HepG2 (cell line): Measurements from ENCODE around the gene ADH5. TPM values are rescaled to one million over a fixed set of nuclear protein-coding genes. Genes with fewer than 3 reads are reported as not detected.

Experiments
- ATAC-seq: fragments of 200-7000 bp; cut with Tn5 transposase; 3 replicates; pipeline ENCODE4 v1.9.1; 2020; ENCODE audit warnings: mild to moderate bottlenecking, moderate library complexity
- BruUV-seq: library from RNA; stranded (reverse); fragments of 400-500 nt; replicated peaks from 2 replicates; lab custom pipeline; 2021; lab: Mats Ljungman, UMichigan
- CTCF ChIA-PET: fragments of 300-600 bp; formaldehyde crosslinking; extraction: SDS; loops from one replicate; lab custom pipeline; 2021; ENCODE audit warnings: low total read pairs, inconsistent platforms, low intra/inter-chr PET ratio; lab: Yijun Ruan, JAX
- POLR2A ChIA-PET: fragments of 350-600 bp; sonication (Branson Sonifier 250); formaldehyde crosslinking; loops from one replicate; lab custom pipeline; 2020; ENCODE audit warnings: antibody characterized with exemption, inconsistent platforms; lab: Yijun Ruan, JAX
- DNase-seq: peaks from one replicate; pipeline ENCODE4 v3.0.0-alpha.2; 2015; ENCODE audit warnings: low spot score
- FAIRE-seq: peaks from 3 replicates; lab custom pipeline; 2011; peaks lifted over from hg19 to GRCh38; lab: Jason Lieb, UNC
- H2AFZ ChIP-seq: one replicate; pipeline ENCODE4 v1.6.1; 2011; ENCODE audit warnings: low read length, inconsistent platforms
- H3K27ac ChIP-seq: fragments of 300-600 bp; 3 replicates; pipeline ENCODE4 v1.8.0; 2011; ENCODE audit warnings: mixed run types, mild to moderate bottlenecking, mixed read lengths, low read length, inconsistent platforms; ENCODE audit not compliant: insufficient read depth; ENCODE audit errors: extremely low read length
- H3K27me3 ChIP-seq, 2 experiments: fragments of 200-600 bp in 1 of 2; 2 replicates in 1 of 2; 3 replicates in 1 of 2; pipeline versions ENCODE4 v1.6.0 to v1.8.0; 2011; ENCODE audit warnings: low read length in 2 of 2, mild to moderate bottlenecking in 2 of 2, moderate library complexity in 2 of 2, inconsistent platforms in 1 of 2; ENCODE audit not compliant: insufficient read depth in 2 of 2, control insufficient read depth in 1 of 2
- H3K36me3 ChIP-seq, 2 experiments: fragments of 200-600 bp in 1 of 2; replicated peaks in 1 of 2; 2 replicates in 1 of 2; 3 replicates in 1 of 2; pipeline versions ENCODE4 v1.5.1 to v1.8.0; 2011; ENCODE audit warnings: low read length in 2 of 2, inconsistent platforms in 1 of 2; ENCODE audit not compliant: insufficient read depth in 2 of 2, control insufficient read depth in 1 of 2
- H3K4me1 ChIP-seq: 2 replicates; pipeline ENCODE4 v1.5.1; 2012; ENCODE audit warnings: low read length, inconsistent platforms; ENCODE audit not compliant: insufficient read depth
- H3K4me2 ChIP-seq: 2 replicates; pipeline ENCODE4 v1.6.0; 2011; ENCODE audit warnings: low read depth, low read length, inconsistent platforms
- H3K4me3 ChIP-seq, 3 experiments: fragments of 200-600 bp in 1 of 3; sonication (generic), shearing (Covaris generic) in 1 of 3; replicated peaks in 1 of 3; 2 replicates each; pipeline ENCODE4 v1.5.1; 2011 to 2016; ENCODE audit warnings: low read length in 3 of 3, inconsistent platforms in 2 of 3, low read depth in 2 of 3, mild to moderate bottlenecking in 2 of 3, control low read depth in 1 of 3, mixed read lengths in 1 of 3; ENCODE audit not compliant: insufficient read depth in 1 of 3
- H3K79me2 ChIP-seq: one replicate; pipeline ENCODE4 v1.6.1; 2011; ENCODE audit warnings: low read length, inconsistent platforms; ENCODE audit not compliant: insufficient read depth
- H3K9ac ChIP-seq: 2 replicates; pipeline ENCODE4 v1.6.0; 2011; ENCODE audit warnings: mild to moderate bottlenecking, low read depth, low read length, inconsistent platforms; ENCODE audit not compliant: insufficient read depth
- H3K9me3 ChIP-seq: 2 replicates; pipeline ENCODE4 v1.5.1; 2012; ENCODE audit warnings: mild to moderate bottlenecking, low read length
- H4K20me1 ChIP-seq: 2 replicates; pipeline ENCODE4 v1.6.0; 2011; ENCODE audit warnings: inconsistent platforms, mild to moderate bottlenecking, low read length, moderate library complexity; ENCODE audit not compliant: insufficient read depth
- KLF16 ChIP-seq, 2 experiments: sonication (generic) in 1 of 2; formaldehyde crosslinking in 1 of 2; IDR thresholded peaks; 2 replicates each; pipeline versions ENCODE4 v1.6.1 to v1.8.0; 2016 to 2023; ENCODE audit warnings: missing genetic modification reagents in 2 of 2, missing compliant biosample characterization in 1 of 2
- KMT2A ChIP-seq: sonication (generic); formaldehyde crosslinking; IDR thresholded peaks from 2 replicates; pipeline ENCODE4 v1.4.0; 2020; ENCODE audit warnings: missing genetic modification reagents
- MTA1 ChIP-seq: sonication (generic); formaldehyde crosslinking; IDR thresholded peaks from 2 replicates; pipeline ENCODE4 v1.4.0; 2020; ENCODE audit warnings: missing genetic modification reagents, mild to moderate bottlenecking, borderline replicate concordance
- PHF20 ChIP-seq: sonication (generic); formaldehyde crosslinking; IDR thresholded peaks from 2 replicates; pipeline ENCODE4 v1.5.0; 2020; ENCODE audit warnings: mild to moderate bottlenecking, missing genetic modification reagents
- PRMT3 ChIP-seq: sonication (generic); formaldehyde crosslinking; IDR thresholded peaks from 2 replicates; pipeline ENCODE4 v1.8.1; 2022; ENCODE audit warnings: low read depth, mild to moderate bottlenecking, moderate library complexity, missing genetic modification reagents, borderline replicate concordance
- RXRB ChIP-seq: IDR thresholded peaks from 2 replicates; pipeline ENCODE4 v1.6.1; 2016; ENCODE audit warnings: borderline replicate concordance, missing genetic modification reagents, missing compliant biosample characterization
- SP2 ChIP-seq: sonication (generic); formaldehyde crosslinking; IDR thresholded peaks from 2 replicates; pipeline ENCODE4 v1.5.1; 2020; ENCODE audit warnings: mild to moderate bottlenecking, missing genetic modification reagents
- STAG1 ChIP-seq: sonication (generic); formaldehyde crosslinking; IDR thresholded peaks from 2 replicates; pipeline ENCODE4 v1.4.0; 2020; ENCODE audit warnings: missing genetic modification reagents
- THAP11 ChIP-seq: IDR thresholded peaks from 2 replicates; pipeline ENCODE4 v1.6.1; 2016; ENCODE audit warnings: missing biosample characterization, missing genetic modification reagents
- ZBTB14 ChIP-seq: sonication (generic); formaldehyde crosslinking; IDR thresholded peaks from 2 replicates; pipeline ENCODE4 v1.4.0; 2020; ENCODE audit warnings: missing genetic modification reagents
- ZNF253 ChIP-seq: sonication (generic); formaldehyde crosslinking; IDR thresholded peaks from 2 replicates; pipeline ENCODE4 v1.8.0; 2022; ENCODE audit warnings: mild to moderate bottlenecking, missing genetic modification reagents, borderline replicate concordance
- ZNF598 ChIP-seq: sonication (generic); formaldehyde crosslinking; IDR thresholded peaks from 2 replicates; pipeline ENCODE4 v1.5.1; 2020; ENCODE audit warnings: mild to moderate bottlenecking, missing genetic modification reagents, borderline replicate concordance
- ZNF605 ChIP-seq: sonication (generic); formaldehyde crosslinking; IDR thresholded peaks from 2 replicates; pipeline ENCODE4 v1.8.0; 2022; ENCODE audit warnings: mild to moderate bottlenecking, missing genetic modification reagents
- ZNF770 ChIP-seq: sonication (generic); formaldehyde crosslinking; IDR thresholded peaks from 2 replicates; pipeline ENCODE4 v1.5.0; 2020; ENCODE audit warnings: mild to moderate bottlenecking, missing genetic modification reagents
- WGBS: methylation state at CpG from one replicate; pipeline ENCODE4 v1.1.6; 2017; ENCODE audit warnings: low lambda C conversion rate; 5-methylcytosine and 5-hydroxymethylcytosine counted together
- in situ Hi-C: cut with HindIII; loops from 2 replicates; pipeline ENCODE4 v1.10.0; 2017; ENCODE audit warnings: low pct_unique_long_range_greater_than_20kb; ENCODE audit not compliant: extremely low pct_ligation_motif_present
- intact Hi-C: fragments of 100-400 bp; cut with micrococcal nuclease; formaldehyde crosslinking; loops from one replicate; pipeline ENCODE4 v1.10.0; 2022; ENCODE audit not compliant: unreplicated experiment
- polyA plus RNA-seq, 8 experiments: library from polyadenylated mRNA; depleted of rRNA in 3 of 8; stranded (reverse) in 7 of 8; unstranded in 1 of 8; fragments of >200 nt; fragmentation: Illumina TruSeq in 4 of 8; extraction: Trizol in 4 of 8; gene quantifications; 2 replicates each; pipeline versions ENCODE4 v1.2.1 to v1.2.3, GENCODE V29; 2011 to 2016; ENCODE audit warnings: low read depth in 4 of 8, missing spikeins in 1 of 8, mixed read lengths in 1 of 8; ENCODE audit not compliant: insufficient read depth in 1 of 8
- total RNA-seq, 5 experiments: library from RNA; depleted of rRNA; stranded (reverse); fragments of >200 nt; fragmentation: Illumina TruSeq; extraction: Trizol; gene quantifications; 2 replicates each; pipeline ENCODE4 v1.2.3, GENCODE V29; 2016; ENCODE audit warnings: low read depth in 1 of 5

Gene ADH5
- total and polyA plus RNA-seq, 2 of the 13 experiments (the other 11 are each of a cell fraction or from before 2014, with no cell fraction given) = 349 to 512 TPM

- no peak overlapping the region for H3K4me3 ChIP-seq
- DNase-seq = no peak
- H3K9ac ChIP-seq = no peak overlapping the region
- H3K4me1 ChIP-seq = peaks cover 19% of the 10 kb centered on the region
- H3K79me2 ChIP-seq = no peaks in the 10 kb centered on the region
- no peak for ATAC-seq
- H3K27ac ChIP-seq = no peak overlapping the region
- no peak for TF ChIP-seq ZNF598
- no peak for TF ChIP-seq ZNF253
- no peak for TF ChIP-seq ZNF770 (CRISPR knock-in tag)
- no peak for TF ChIP-seq MTA1
- no peak for TF ChIP-seq RXRB
- TF ChIP-seq STAG1 = no peak
- TF ChIP-seq KMT2A (CRISPR knock-in tag) = no peak
- no peak for TF ChIP-seq SP2
- no peak for TF ChIP-seq PHF20
- no peak for TF ChIP-seq KLF16 (CRISPR knock-in tag; IDR thresholded peaks at IDR 0.05)
- no peak for TF ChIP-seq PRMT3 (CRISPR knock-in tag)
- no peak for TF ChIP-seq THAP11 (CRISPR knock-in tag)
- no peak for TF ChIP-seq ZBTB14 (CRISPR knock-in tag)
- no peak for TF ChIP-seq ZNF605 (CRISPR knock-in tag)
- no peak overlapping the region for H2AFZ ChIP-seq
- in situ Hi-C loops (no loop called here), intact Hi-C loops (no loop called here)
- CTCF ChIA-PET = no interaction called here
- POLR2A ChIA-PET = interaction anchor here (1.2 to 2.1 kb wide), 2 partner anchors 23 to 283 kb away, joined by 5 to 12 read pairs; partner anchors contain the start of gene ADH4
- H3K9me3 ChIP-seq = no peaks in the 10 kb centered on the region
- H3K4me2 ChIP-seq = no peak overlapping the region
- WGBS = 99% methylated on average over 4 of the region's 4 CpGs
- no peaks in the 10 kb centered on the region for H4K20me1 ChIP-seq
- no TSS peak for BruUV-seq
- peaks cover 1% of the 10 kb centered on the region in 2 experiments; a peak in 2 of 5 replicates for H3K36me3 ChIP-seq
- no peak for FAIRE-seq
- H3K27me3 ChIP-seq = no peaks in the 10 kb centered on the region
Observed at GRCh38 chr4:99121008-99121407, 32.4 kb upstream of the ADH5 start.
